Effector memory CD8-positive, alpha-beta T cell (primary cell): Measurements from ENCODE around the gene GLI1.
"Not testable (repeated sequence)": the region's sequence is repeated elsewhere in the genome, so short reads cannot be mapped to it uniquely, and the experiment has no call there.

Source experiments
- ATAC-seq: fragments of 150-1000 bp; cut with Tn5 transposase; replicated peaks from 2 replicates; pipeline ENCODE4 v1.10.0; 2021; ENCODE audit warnings: mild to moderate bottlenecking, moderate library complexity
- DNase-seq, 3 experiments: peaks; one replicate each; pipeline ENCODE4 v3.0.0; 2021
- H3K27ac Mint-ChIP-seq, 2 donors: one replicate each; pipeline ENCODE4 v1.8.0; 2022; ENCODE audit warnings: mild to moderate bottlenecking in 2 of 2, mixed read lengths in 2 of 2, moderate library complexity in 2 of 2
- H3K27me3 Mint-ChIP-seq, 2 donors: one replicate each; pipeline ENCODE4 v1.8.0; 2022; ENCODE audit warnings: mixed read lengths in 2 of 2
- H3K36me3 Mint-ChIP-seq: one replicate; pipeline ENCODE4 v1.8.0; 2022; ENCODE audit warnings: mild to moderate bottlenecking, moderate library complexity, mixed read lengths; ENCODE audit not compliant: insufficient read depth
- H3K4me1 Mint-ChIP-seq, 2 donors: one replicate each; pipeline ENCODE4 v1.8.0; 2022; ENCODE audit warnings: low read depth in 2 of 2, mixed read lengths in 2 of 2
- H3K4me3 Mint-ChIP-seq, 2 donors: one replicate each; pipeline ENCODE4 v1.8.0; 2022; ENCODE audit warnings: mild to moderate bottlenecking in 2 of 2, mixed read lengths in 2 of 2, moderate library complexity in 2 of 2
- H3K9me3 Mint-ChIP-seq, 2 donors: one replicate each; pipeline ENCODE4 v1.8.0; 2022; ENCODE audit warnings: mixed read lengths in 2 of 2
- total RNA-seq, 9 experiments: gene quantifications; one replicate each; lab custom pipeline; 2026; lab: John Stamatoyannopoulos, UW

GLI1 gene
- 0.06 to 0.72 (median 0.43) reads per million in 9 experiments for total RNA-seq

DNA sequence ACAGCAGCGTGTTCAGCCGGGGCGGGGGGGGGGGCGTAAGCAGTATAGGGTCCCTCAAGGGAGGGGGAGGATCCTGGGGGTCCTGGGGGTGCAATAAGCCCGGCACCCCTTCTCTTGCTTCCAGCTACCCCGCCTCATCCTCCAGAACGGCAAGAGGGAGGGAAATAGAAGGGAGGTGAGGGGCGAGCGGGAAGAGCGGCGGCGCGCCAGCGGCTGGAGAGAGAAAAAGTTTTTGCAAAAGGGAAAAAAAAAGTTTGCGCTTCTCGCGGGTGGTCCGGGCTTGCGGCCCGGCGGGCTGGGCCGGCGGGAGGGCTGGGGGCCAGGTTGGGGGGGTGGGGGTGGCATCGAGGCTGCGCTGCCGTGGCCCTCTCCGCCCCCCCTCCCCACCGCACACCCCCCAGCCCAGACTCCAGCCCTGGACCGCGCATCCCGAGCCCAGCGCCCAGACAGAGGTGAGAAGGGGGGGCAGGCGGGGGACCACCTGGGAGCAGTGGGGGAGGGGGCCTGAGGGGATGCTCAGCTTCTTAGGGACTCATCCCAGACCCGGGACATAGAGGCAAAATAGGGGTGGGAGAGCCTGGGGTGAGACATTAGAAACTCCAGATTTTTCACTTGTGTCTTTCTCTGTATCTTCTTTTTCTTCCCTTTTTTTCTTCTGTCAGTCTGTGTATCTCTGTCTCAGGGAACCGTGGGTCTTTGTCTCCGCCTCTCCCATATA lies at the start of gene GLI1:
Gene GLI1, plus strand, starts transcription at position 36 of the 718 bp plus-strand sequence. CDS start 3,907 bp downstream, outside the sequence.
- peaks cover 41% of the 10 kb centered on the region in 2 donors for H3K4me1 Mint-ChIP-seq
- H3K27ac Mint-ChIP-seq: peak within 1 kb of the TSS; percentile 84 to 93
- no peak for DNase-seq
- H3K36me3 Mint-ChIP-seq: peaks cover 14% of the 10 kb centered on the region
- peak within 1 kb of the TSS; percentile 88 to 96 for H3K4me3 Mint-ChIP-seq
- ATAC-seq: no peak
- peaks cover 6 to 42% of the 10 kb centered on the region in 2 donors for H3K27me3 Mint-ChIP-seq
- no peaks in the 10 kb centered on the region for H3K9me3 Mint-ChIP-seq

DNA sequence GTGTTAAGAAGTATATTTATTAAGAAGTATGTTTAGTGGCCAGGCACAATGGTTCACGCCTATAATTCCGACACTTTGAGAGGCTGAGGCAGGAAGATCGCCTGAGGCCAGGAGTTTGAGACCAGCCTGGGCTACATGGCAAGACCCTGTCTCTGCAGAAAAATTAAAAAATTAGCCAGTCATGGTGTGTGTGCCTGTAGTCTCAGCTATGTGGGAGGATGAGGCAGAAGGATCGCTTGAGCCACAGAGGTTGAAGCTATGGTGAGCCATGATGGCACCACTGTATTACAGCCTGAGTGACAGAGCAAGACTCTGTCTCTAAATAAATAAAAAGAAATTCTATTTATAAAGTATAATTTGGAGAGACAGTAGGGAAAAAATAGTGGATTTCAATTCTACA lies 49.1 kb upstream of the GLI1 start:
- no peak overlapping the region for H3K4me3 Mint-ChIP-seq
- H3K27me3 Mint-ChIP-seq: no peaks in the 10 kb centered on the region
- ATAC-seq (no peak), DNase-seq (no peak)
- H3K9me3 Mint-ChIP-seq: no peaks in the 10 kb centered on the region
- peak overlapping the region in 1 of 2 donors; percentile 42 for H3K27ac Mint-ChIP-seq
- peaks cover 17% of the 10 kb centered on the region for H3K36me3 Mint-ChIP-seq
- H3K4me1 Mint-ChIP-seq: peaks cover 14 to 32% of the 10 kb centered on the region in 2 donors

DNA sequence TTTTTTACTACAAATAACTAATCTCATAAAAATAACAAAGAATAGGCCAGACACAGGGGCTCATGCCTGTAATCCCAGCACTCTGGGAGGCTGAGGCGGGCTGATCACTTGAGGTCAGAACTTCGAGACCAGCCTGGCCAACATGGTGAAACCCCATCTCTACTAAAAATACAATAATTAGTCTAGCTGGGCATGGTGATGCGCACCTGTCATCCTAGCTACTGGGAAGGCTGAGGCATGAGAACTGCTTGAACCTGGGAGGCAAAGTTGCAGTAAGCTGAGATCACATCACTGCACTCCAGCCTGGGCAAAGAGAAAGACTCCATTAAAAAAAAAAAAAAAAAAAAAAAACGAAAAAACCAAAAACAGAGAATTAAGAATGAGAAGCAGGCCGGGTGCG lies 45.4 kb upstream of the GLI1 start:
- Mint-ChIP-seq H3K36me3 (peaks cover 12% of the 10 kb centered on the region), H3K4me1 (peaks cover 18 to 41% of the 10 kb centered on the region in 2 donors)
- H3K9me3 Mint-ChIP-seq, H3K27me3 Mint-ChIP-seq, H3K27ac Mint-ChIP-seq, ATAC-seq, H3K4me3 Mint-ChIP-seq, DNase-seq: not testable (repeated sequence)

DNA sequence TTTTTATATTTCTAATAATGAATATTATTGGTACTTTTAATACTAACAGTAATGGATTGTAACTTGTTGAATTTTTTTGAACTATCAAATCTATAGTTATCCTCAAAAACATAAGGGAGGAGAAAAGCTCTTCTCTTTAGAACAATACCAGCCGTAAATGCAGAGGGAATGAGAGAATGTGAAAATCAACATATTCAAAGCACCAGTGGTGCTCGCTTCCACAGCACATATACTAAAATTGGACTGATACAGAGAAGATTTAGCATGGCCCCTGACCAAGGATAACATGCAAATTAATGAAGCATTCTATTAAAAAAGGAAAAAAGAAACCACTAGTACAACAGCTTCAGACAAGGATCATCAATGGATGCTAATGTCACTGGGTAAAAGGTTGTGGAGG lies 44.5 kb upstream of the GLI1 start:
- Mint-ChIP-seq H3K4me3 (no peak overlapping the region), H3K9me3 (no peaks in the 10 kb centered on the region), H3K27me3 (no peaks in the 10 kb centered on the region), H3K4me1 (peaks cover 20 to 46% of the 10 kb centered on the region in 2 donors), H3K27ac (peak overlapping the region in 1 of 2 donors; percentile 2), H3K36me3 (peaks cover 12% of the 10 kb centered on the region)
- DNase-seq (no peak), ATAC-seq (no peak)

DNA sequence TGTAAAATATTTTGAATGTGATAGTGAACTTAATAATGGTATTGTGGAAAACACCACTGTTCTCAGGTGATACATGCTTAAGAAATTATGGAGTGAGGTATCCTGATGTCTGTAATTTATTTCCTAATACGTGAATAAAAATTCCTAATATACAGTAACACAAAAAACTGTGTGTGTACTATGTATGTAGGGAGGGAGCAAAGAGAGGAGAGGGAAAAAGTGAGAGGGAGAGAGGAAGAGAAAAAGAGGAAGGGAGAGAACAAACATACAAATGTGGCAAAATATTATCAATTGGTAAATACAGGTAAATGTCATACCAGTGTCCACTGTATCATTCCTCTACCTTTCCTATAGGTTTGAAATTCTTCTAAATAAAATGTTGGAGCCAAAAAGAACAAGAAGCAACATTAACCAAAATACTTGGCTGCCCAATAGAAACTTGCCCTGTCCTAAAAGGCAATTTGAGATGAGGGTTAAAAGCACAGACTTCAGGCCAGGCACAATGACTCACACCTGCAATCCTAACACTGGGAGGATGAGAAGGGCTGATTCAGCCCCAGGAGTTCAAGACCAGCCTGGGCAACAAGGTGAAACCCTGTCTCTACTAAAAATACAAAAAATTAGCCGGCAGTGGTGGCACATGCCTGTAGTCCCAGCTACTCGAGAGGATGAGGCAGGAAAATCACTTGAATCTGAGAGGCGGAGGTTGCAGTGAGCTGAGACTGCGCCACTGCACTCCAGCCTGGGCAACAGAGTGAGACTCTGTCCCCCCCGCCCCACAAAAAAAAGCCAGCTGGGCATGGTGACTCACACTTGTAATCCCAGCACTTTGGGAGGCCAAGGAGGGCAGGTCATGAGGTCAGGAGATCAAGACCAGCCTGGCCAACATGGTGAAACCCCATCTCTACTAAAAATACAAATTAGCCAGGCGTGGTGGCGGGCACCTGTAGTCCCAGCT lies 43.3 kb upstream of the GLI1 start:
- Mint-ChIP-seq H3K4me1 (peaks cover 21 to 49% of the 10 kb centered on the region in 2 donors), H3K27ac (peak overlapping the region in 1 of 2 donors; percentile 2), H3K36me3 (peaks cover 12% of the 10 kb centered on the region), H3K9me3 (no peaks in the 10 kb centered on the region), H3K27me3 (no peaks in the 10 kb centered on the region), H3K4me3 (no peak overlapping the region)
- DNase-seq: no peak
- ATAC-seq: no peak

DNA sequence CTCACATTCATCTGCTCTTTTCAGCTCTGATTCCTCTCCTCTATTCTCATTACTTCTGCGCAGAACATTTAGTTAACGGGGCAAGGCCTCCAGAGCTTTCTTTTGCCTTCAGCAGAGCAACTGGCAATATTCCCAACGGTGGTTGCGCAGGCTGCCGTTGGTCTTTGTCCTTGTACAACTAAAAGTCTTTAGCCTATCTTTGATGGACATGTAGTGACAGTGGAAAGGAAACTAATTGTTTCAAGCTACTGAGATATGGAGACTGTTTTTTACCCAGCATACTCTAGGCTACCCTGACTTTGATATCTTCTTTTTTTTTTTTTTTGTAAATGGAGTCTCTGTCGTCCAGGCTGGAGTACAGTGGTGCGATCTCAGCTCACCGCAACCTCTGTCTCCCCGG lies 41.3 kb upstream of the GLI1 start:
- Mint-ChIP-seq H3K4me1 (peaks cover 16 to 42% of the 10 kb centered on the region in 2 donors), H3K27ac (peak overlapping the region; percentile 3 to 27), H3K27me3 (no peaks in the 10 kb centered on the region), H3K36me3 (peaks cover 12% of the 10 kb centered on the region), H3K9me3 (no peaks in the 10 kb centered on the region), H3K4me3 (no peak overlapping the region)
- ATAC-seq: no peak
- no peak for DNase-seq

DNA sequence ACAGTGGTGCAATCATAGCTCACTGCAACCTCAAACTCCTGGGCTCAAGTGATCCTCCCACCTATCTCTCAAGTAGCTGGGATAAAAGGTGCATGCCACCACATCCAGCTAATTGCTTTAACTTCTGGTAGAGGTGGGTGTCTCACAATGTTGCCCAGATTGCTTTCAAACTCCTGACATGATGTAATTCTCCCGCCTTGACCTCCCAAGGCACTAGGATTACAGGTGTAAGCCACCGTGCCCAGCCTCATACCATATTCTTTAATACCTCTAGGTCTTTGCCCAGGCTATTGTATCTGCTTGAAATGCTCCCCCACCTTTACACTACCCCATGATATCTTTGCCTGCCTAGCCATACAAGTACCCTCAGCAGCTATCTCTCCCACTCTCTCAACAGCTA lies 40.1 kb upstream of the GLI1 start:
- peak overlapping the region; percentile 27 to 50 for H3K27ac Mint-ChIP-seq

DNA sequence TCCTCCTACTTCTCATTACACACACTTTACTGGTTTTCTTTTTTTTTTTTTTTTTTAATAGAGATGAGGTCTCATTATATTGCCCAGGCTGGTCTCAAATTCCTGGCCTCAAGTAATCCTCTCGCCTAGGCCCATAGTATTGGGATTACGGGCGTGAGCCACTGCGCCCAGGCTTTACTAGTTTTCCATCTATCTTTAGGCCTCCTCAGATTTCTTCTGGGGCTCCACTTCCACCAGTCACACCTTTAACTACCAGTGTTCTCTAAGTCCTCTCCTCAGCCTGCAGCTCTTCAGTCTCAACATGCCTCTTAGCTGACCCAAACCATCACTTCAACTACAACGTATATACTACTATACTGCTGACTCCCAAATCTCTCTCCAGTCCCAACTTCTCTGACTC lies 39.1 kb upstream of the GLI1 start:
- H3K36me3 Mint-ChIP-seq: peaks cover 25% of the 10 kb centered on the region
- H3K9me3 Mint-ChIP-seq: no peaks in the 10 kb centered on the region
- DNase-seq (no peak), ATAC-seq (no peak)
- H3K4me3 Mint-ChIP-seq: no peak overlapping the region
- peaks cover 12 to 42% of the 10 kb centered on the region in 2 donors for H3K4me1 Mint-ChIP-seq
- H3K27ac Mint-ChIP-seq: peak overlapping the region; percentile 21 to 50
- no peaks in the 10 kb centered on the region for H3K27me3 Mint-ChIP-seq

More for the DNA sequence above, 40.1 kb upstream of the GLI1 start:
- Mint-ChIP-seq H3K36me3 (peaks cover 15% of the 10 kb centered on the region), H3K9me3 (no peaks in the 10 kb centered on the region), H3K27me3 (no peaks in the 10 kb centered on the region), H3K4me1 (peaks cover 15 to 45% of the 10 kb centered on the region in 2 donors), H3K4me3 (no peak overlapping the region)
- DNase-seq: no peak
- ATAC-seq: no peak

DNA sequence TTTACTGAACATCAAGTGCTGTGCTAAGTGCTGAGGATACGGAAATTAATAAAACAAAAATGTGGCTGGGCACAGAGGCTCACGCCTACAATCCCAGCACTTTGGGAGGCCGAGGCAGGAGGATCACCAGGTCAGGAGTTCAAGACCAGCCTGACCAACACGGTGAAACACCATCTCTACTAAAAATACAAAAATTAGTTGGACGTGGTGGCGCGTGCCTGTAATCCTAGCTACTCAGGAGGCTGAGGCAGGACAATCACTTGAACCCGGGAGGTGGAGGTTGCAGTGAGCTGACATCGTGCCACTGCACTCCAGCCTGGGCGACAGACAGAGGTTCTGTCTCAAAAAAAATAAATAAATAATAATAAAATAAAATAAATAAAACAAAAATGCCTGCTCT lies 32.6 kb upstream of the GLI1 start:
- peak overlapping the region in 1 of 2 donors; percentile 75 for H3K27ac Mint-ChIP-seq
- ATAC-seq: not testable (repeated sequence)

DNA sequence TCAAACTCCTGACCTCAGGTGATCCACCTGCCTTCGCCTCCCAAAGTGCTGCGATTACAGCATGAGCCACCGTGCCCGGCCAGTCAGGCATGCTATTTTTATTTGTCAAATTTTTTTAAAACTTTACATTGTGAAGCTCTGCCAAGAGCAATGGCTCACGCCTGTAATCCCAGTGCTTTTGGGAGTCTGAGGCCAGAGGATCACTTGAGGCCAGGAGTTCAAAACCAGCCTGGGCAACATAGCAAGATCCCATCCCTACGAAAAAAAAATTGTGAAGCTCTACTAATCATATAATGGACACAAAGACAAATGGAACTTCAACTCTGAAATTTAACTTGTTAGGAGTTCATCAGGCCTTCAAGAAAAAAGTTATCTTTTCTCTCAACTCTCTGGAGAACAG lies 30.6 kb upstream of the GLI1 start:
- Mint-ChIP-seq H3K27ac (peak overlapping the region; percentile 100), H3K4me1 (peaks cover 25 to 30% of the 10 kb centered on the region in 2 donors)
- no peak for ATAC-seq

More for the DNA sequence above, 32.6 kb upstream of the GLI1 start:
- H3K9me3 Mint-ChIP-seq, H3K4me3 Mint-ChIP-seq, H3K27me3 Mint-ChIP-seq, DNase-seq: not testable (repeated sequence)
- Mint-ChIP-seq H3K36me3 (peaks cover 48% of the 10 kb centered on the region), H3K4me1 (peaks cover 25 to 35% of the 10 kb centered on the region in 2 donors)

DNA sequence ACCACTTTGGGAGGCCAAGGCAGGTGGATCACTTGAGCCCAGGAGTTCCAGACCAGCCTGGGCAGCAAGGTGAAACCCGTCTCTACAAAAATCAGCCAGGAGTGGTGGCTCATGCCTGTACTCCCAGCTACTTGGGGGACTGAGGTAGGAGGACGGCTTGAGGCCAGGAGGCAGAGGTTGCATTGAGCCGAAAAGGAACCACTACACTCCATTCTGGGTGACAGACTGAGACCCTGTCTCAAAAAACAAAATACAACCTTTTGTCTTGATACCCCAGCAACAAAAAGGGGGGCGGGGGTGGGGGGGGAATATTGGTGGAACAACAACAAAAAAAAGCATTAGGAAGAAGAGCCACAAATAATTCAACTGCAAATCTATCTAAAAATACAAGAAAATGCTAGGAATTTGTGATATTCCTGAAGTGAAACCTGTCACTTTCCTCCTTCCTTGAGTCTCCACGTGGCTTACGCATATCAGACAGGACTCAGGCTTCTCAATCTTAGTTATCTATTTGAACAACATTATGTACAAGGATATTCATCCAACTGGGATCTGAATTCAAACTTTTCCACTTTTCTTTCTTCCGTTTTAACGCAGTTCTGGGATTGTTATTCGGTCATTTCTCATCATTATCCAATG lies 30.0 kb upstream of the GLI1 start:
- ATAC-seq (no peak), DNase-seq (no peak)
- H3K36me3 Mint-ChIP-seq: peaks cover 43% of the 10 kb centered on the region
- no peaks in the 10 kb centered on the region for H3K27me3 Mint-ChIP-seq
- peaks cover 25 to 26% of the 10 kb centered on the region in 2 donors for H3K4me1 Mint-ChIP-seq
- peak overlapping the region; percentile 100 for H3K27ac Mint-ChIP-seq
- no peaks in the 10 kb centered on the region for H3K9me3 Mint-ChIP-seq
- H3K4me3 Mint-ChIP-seq: peak overlapping the region; percentile 81 to 96

More for the DNA sequence above, 30.6 kb upstream of the GLI1 start:
- Mint-ChIP-seq H3K36me3 (peaks cover 48% of the 10 kb centered on the region), H3K27me3 (no peaks in the 10 kb centered on the region), H3K9me3 (no peaks in the 10 kb centered on the region), H3K4me3 (peak overlapping the region; percentile 81 to 96)
- no peak for DNase-seq

DNA sequence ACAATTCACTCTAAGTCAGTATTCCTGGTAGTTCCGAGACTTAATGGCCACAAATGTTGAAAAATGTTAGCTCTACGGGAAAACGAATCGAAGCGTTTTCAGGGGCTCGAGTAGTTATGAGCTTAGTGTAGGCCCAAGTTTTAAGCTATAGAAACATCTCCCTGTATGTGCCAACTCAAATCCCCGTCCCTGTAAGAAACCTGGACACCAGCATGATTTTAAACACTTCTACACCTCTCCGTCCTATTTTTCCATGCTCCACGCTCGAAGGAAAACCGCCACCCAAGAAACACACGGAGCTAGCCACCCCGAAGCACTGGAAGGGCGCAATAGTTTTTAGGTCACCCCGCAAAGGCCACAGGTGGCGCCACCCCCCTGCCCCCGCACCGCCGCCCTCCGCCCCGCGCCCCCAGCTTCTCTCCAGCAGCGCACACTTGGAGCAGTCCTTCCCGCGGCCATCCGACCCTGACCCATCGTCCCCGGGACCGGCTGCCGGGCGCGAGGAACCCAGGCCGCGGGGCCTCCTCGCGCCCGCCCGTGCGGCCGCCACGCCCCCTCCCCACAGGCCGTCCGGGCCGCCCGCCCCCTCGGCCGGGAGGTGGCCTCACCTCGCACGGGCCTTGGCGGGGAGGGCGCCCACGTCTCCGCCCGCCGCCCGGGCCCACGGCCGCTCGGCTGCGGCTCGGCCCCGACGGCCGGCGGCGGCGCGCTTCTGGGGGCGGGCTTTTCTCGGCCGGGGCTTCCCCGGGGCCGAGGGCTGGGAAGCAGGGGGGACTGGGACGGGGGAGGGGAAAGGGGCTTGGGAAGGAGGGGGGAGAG lies 29.3 kb upstream of the GLI1 start:
- H3K27me3 Mint-ChIP-seq: no peaks in the 10 kb centered on the region
- H3K36me3 Mint-ChIP-seq: peaks cover 35% of the 10 kb centered on the region
- no peaks in the 10 kb centered on the region for H3K9me3 Mint-ChIP-seq
- ATAC-seq (peak; percentile 70), DNase-seq (peak in 2 of 3 experiments; percentile 27 to 55)
- peak overlapping the region; percentile 95 to 96 for H3K4me3 Mint-ChIP-seq
- peak overlapping the region; percentile 100 for H3K27ac Mint-ChIP-seq
- H3K4me1 Mint-ChIP-seq: peaks cover 27 to 28% of the 10 kb centered on the region in 2 donors
